Thoracic aorta (tissue), 2 donors: ENCODE measurements around the gene OR51B4. TPM values are rescaled to one million over a fixed set of nuclear protein-coding genes. Genes with fewer than 3 reads are reported as not detected.
"Not testable (repeated sequence)": the region's sequence is repeated elsewhere in the genome, so short reads cannot be mapped to it uniquely, and the experiment has no call there.

Experiments used
- ATAC-seq: fragments of 150-250 bp; one replicate; pipeline ENCODE4 v1.8.0; 2017; ENCODE audit warnings: low read depth; ENCODE audit not compliant: insufficient number of reproducible peaks, low FRiP score
- DNase-seq: peaks from one replicate; pipeline ENCODE4 v3.0.0-alpha.2; 2020; ENCODE audit warnings: low spot score
- H3K27ac ChIP-seq, 2 donors: fragments of 200-600 bp; sonication (generic); 1 replicate in 1 of 2; 2 replicates in 1 of 2; pipeline ENCODE4 v1.5.1; 2016; ENCODE audit warnings: mild to moderate bottlenecking in 2 of 2, moderate library complexity in 2 of 2
- H3K27me3 ChIP-seq: fragments of 200-600 bp; sonication (generic); replicated peaks from 2 replicates; pipeline ENCODE4 v1.6.0; 2016; ENCODE audit warnings: mild to moderate bottlenecking; ENCODE audit not compliant: insufficient read depth
- H3K36me3 ChIP-seq: fragments of 200-600 bp; sonication (generic); one replicate; pipeline ENCODE4 v1.5.1; 2016
- H3K4me1 ChIP-seq, 2 donors: fragments of 200-600 bp; sonication (generic); 1 replicate in 1 of 2; 2 replicates in 1 of 2; pipeline versions ENCODE4 v1.5.1 to v1.6.0; 2016; ENCODE audit warnings: low read depth in 2 of 2, mild to moderate bottlenecking in 1 of 2; ENCODE audit not compliant: control insufficient read depth in 1 of 2
- H3K4me3 ChIP-seq: fragments of 200-600 bp; sonication (generic); 2 replicates; pipeline ENCODE4 v1.5.1; 2016; ENCODE audit warnings: mild to moderate bottlenecking
- H3K9me3 ChIP-seq: fragments of 200-600 bp; sonication (generic); 2 replicates; pipeline ENCODE4 v1.5.1; 2016
- total RNA-seq, 2 donors: library from RNA; depleted of rRNA; stranded (reverse); fragments of >200 nt; gene quantifications; one replicate each; pipeline versions ENCODE4 v1.1.0 to v1.2.3, GENCODE V29; 2016
- TF ChIP-seq, protein P1 (sequence below): fragments of 200-600 bp; sonication (generic); IDR thresholded peaks from one replicate; pipeline ENCODE4 v1.5.1; 2019; ENCODE audit warnings: antibody characterized with exemption

The OR51B4 gene
- total RNA-seq, 2 donors from 2014 or later = not detected

DNA sequence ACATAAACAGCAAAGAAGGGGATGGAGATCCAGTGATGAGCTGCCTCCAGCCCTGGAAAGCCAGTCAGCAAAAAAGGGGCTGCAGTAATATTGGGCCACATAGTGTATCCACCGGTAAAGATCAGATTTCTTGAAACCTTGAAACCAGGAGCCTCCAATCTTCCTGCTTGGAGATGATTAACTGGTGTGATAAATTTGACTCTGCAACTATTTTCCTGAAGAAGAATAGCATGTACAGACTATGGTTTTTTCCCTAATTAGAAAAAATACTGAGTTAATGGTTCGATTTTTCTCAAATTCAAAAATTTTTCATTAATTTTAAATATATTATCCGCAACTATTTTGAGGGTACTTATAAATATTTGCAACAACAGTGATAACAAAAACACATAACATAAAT is 22.5 kb upstream of the OR51B4 start, which contains the start of gene OR51B2:
Gene OR51B2, minus strand, starts transcription at position 101 of the 400 bp plus-strand sequence. Its CDS starts 0 bp downstream, at position 101.
- H3K27me3 ChIP-seq = no peaks in the 10 kb centered on the region
- TF ChIP-seq, protein P1, sequence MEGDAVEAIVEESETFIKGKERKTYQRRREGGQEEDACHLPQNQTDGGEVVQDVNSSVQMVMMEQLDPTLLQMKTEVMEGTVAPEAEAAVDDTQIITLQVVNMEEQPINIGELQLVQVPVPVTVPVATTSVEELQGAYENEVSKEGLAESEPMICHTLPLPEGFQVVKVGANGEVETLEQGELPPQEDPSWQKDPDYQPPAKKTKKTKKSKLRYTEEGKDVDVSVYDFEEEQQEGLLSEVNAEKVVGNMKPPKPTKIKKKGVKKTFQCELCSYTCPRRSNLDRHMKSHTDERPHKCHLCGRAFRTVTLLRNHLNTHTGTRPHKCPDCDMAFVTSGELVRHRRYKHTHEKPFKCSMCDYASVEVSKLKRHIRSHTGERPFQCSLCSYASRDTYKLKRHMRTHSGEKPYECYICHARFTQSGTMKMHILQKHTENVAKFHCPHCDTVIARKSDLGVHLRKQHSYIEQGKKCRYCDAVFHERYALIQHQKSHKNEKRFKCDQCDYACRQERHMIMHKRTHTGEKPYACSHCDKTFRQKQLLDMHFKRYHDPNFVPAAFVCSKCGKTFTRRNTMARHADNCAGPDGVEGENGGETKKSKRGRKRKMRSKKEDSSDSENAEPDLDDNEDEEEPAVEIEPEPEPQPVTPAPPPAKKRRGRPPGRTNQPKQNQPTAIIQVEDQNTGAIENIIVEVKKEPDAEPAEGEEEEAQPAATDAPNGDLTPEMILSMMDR = no peak
- DNase-seq (no peak), ATAC-seq (no peak)
- H3K27ac ChIP-seq = no peak within 1 kb of the TSS
- H3K4me1 ChIP-seq = no peaks in the 10 kb centered on the region
- H3K36me3 ChIP-seq = no peaks in the 10 kb centered on the region
- no peaks in the 10 kb centered on the region for H3K9me3 ChIP-seq
- H3K4me3 ChIP-seq = no peak within 1 kb of the TSS

DNA sequence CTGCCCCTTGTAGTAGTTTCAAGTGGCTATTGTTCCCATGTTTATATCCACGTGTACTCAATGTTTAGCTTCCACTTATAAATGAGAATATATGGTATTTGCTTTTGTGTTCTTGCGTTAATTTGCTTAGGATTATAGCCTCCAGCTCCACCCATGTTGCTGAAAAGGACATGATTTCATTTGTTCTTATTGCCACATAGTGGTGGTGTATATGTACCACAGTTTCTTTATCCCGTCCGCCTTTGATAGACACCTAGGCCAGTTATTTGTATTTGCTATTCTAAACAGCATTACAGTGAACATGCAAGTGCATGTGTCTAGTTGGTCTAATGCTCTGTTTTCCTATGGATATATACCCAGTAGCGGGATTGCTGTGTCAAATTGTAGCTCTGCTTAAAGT is 15.5 kb upstream of the OR51B4 start:
- no peak overlapping the region for H3K4me3 ChIP-seq
- TF ChIP-seq, protein P1 = no peak
- H3K27ac ChIP-seq = no peak overlapping the region
- no peaks in the 10 kb centered on the region for H3K4me1 ChIP-seq
- no peaks in the 10 kb centered on the region for H3K27me3 ChIP-seq
- H3K36me3 ChIP-seq = no peaks in the 10 kb centered on the region
- H3K9me3 ChIP-seq = no peaks in the 10 kb centered on the region
- no peak for ATAC-seq
- DNase-seq = no peak

DNA sequence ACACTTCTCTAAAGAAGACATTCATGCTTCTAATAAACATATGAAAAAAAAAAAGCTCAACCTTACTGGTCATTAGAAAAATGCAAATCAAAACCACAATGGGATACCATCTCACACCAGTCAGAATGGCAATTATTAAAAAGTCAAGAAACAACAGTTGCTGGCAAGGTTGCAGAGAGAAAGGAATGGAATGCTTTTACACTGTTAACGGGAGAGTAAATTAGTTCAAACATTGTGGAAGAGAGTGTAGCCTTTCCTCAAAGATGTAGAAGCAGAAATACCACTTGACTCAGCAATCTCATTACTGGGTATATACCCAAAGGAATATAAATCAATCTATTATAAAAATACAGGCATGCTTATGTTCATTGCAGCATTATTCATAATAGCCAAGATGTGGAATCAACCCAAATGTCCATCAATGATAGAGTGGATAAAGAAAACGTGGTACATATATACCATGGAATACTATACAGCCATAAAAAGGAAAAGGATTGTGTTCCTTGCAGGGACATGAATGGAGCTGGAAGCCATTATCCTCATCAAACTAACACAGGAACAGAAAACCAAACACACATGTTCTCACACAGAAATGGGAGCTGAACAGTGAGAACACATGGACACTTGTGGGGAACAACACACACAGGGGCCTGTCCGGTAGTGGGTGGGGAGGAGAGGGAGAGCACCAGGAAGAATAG is 11.7 kb upstream of the OR51B4 start:
- not testable (repeated sequence) for H3K4me1 ChIP-seq, H3K4me3 ChIP-seq, H3K36me3 ChIP-seq, H3K27ac ChIP-seq, ATAC-seq, H3K9me3 ChIP-seq, DNase-seq, H3K27me3 ChIP-seq

DNA sequence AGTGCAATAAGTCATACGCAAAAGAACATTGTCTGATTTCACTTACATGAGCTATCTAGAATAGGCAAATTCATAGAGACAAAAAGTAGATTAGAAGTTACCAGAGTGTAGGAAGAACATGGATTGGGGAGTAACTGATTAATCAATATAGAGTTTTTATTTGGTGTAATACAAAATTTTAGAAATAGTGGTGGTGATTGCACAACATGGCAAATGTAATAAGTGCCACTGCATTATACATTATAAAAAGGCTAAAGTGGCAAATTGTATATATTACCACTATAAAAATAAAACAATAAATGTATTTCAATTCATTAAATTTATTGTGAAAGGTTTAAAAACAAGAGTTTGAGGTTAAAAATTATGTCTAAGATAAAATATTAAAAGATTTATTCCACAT is 8.7 kb upstream of the OR51B4 start:
- H3K9me3 ChIP-seq = no peaks in the 10 kb centered on the region
- DNase-seq (no peak), ATAC-seq (no peak)
- no peak overlapping the region for H3K27ac ChIP-seq
- no peaks in the 10 kb centered on the region for H3K27me3 ChIP-seq
- H3K4me3 ChIP-seq = no peak overlapping the region
- TF ChIP-seq, protein P1 = no peak
- H3K4me1 ChIP-seq = no peaks in the 10 kb centered on the region
- H3K36me3 ChIP-seq = no peaks in the 10 kb centered on the region

DNA sequence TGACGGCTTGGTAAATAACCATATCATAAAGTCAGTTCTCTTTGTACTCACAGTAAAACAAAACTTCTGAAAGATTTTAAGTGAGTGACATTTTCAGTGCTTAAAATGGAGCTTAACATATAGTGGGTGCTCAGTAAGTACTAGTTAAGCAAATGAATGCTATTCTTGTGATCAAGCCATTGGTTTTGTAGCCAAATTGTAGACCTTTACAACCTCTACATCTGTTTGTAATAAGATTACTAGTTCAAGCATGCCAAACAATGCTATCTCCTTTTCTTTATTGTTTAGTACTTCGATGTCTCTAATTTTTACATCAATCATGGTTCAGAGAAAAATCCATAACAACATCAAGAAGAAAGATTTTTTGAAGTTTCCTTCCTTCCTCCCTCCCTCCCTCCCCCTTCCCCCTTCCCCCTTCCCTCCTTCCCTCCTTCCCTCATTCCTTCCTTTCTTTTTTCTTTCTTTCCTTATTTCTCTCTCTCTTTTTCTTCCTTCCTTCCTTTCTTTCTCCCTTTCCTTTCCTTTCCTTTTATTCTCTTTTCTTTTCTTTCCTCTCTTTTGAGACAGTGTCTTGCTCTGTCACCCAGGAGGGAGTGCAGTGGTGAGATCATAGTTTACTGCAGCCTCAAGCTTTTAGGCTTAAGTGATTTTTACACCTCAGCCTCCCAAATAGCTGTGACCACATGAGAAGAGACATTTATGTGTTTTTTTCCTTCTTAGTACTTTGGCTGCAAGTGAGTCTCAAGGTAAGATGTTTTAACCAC is 5.7 kb upstream of the OR51B4 start:
- Histone ChIP-seq H3K27me3 (no peaks in the 10 kb centered on the region), H3K9me3 (no peaks in the 10 kb centered on the region), H3K4me1 (no peaks in the 10 kb centered on the region), H3K4me3 (no peak overlapping the region), H3K27ac (no peak overlapping the region), H3K36me3 (no peaks in the 10 kb centered on the region)
- DNase-seq = no peak
- TF ChIP-seq, protein P1 = no peak
- no peak for ATAC-seq
